ENCODE data around the gene PHAF1.

The PHAF1 gene

DNA sequence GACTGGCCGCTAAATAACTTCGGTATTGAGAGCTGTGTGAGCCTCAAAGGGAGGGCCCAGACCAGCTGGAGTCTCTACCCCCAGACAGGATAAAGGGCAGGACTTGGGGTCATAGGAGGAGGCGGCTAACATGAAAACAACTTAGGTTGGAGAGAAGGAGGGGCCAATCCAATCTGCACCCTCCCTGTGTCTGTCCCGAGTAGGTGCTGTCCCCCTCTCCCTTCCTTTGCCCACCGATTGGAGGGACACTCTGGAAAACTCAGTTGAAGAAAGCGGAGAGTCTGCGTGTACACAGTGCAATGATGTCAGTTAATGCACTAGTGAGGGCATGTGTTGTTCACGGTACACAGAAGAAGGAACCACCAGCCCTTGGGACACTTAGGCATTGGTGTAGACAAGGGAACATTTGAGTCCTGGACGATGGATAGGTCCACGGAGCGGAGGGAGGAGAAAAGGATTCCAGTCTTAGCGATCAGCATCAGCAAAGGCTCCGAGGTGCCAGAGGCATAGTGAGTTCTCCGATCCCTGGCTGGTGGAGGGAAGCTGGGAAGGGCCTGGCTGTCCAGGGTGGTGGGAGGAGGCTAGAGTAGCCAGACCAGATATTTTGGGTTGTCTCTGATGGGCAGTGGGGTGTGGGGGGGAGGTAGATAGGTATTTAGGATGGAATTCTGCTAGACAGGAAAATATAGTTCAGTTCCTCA lies 61.4 kb downstream of the PHAF1 start:
- Histone ChIP-seq H3K4me1 (peaks cover 63 to 96% (median 72%) of the 10 kb centered on the region in 10 experiments), H3K4me3 (peak overlapping the region; percentile 45 to 69 (median 57)), H4K20me1 (peaks cover 0 to 26% (median 16%) of the 10 kb centered on the region in 11 experiments; a peak in 15 of 22 replicates), H3K9me3 (replicated peaks in 1 of 11) (no peaks in the 10 kb centered on the region), H3K27ac (peak overlapping the region; percentile 58 to 88 (median 81)), H3K36me3 (peaks cover 0 to 13% (median 0%) of the 10 kb centered on the region in 11 experiments; a peak in 4 of 22 replicates), H3K27me3 (peaks cover 5 to 35% (median 30%) of the 10 kb centered on the region in 11 experiments), H3K4me2 (peak overlapping the region; percentile 75 to 99 (median 93)), H3K9ac (peak overlapping the region; percentile 64 to 84 (median 78))
- TF ChIP-seq Cebpa-rat (IDR thresholded peaks at IDR 0.05), result no peak

DNA sequence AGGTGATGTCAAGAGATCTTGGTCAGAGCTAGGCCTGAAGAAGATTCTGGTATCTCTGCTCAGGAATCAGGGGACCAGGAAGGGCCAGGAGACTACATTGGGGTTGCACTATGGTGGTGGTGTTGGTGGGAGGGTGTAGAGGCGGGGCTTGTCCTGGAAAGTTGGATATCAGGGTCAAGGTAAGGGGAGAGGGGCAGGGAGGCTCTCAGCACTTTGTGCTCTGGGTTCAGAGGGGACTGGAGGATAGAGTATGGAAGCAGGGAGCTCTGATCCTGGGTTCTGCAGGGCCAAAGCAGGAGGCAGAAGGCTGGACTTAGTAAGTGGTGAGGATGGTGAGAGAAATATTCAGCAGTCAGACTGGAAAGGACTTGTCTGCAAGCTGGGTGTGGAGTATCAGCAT lies 63.6 kb downstream of the PHAF1 start:
- no peak for TF ChIP-seq Cebpa-rat (IDR thresholded peaks at IDR 0.05)
- Histone ChIP-seq H3K27me3 (peaks cover 9 to 26% (median 21%) of the 10 kb centered on the region in 11 experiments; a peak in 21 of 22 replicates), H3K4me3 (peak overlapping the region; percentile 44 to 69 (median 58)), H3K9ac (peak overlapping the region; percentile 57 to 79 (median 67); a peak in 20 of 22 replicates), H3K4me1 (peaks cover 66 to 89% (median 80%) of the 10 kb centered on the region in 10 experiments), H4K20me1 (peaks cover 0 to 41% (median 37%) of the 10 kb centered on the region in 11 experiments; a peak in 21 of 22 replicates), H3K9me3 (replicated peaks in 1 of 11) (no peaks in the 10 kb centered on the region), H3K4me2 (peak overlapping the region; percentile 87 to 100 (median 95)), H3K27ac (peak overlapping the region in 9 of 11 experiments; percentile 45 to 73 (median 67); a peak in 16 of 22 replicates), H3K36me3 (peaks cover 0 to 30% (median 6%) of the 10 kb centered on the region in 11 experiments; a peak in 10 of 22 replicates)

DNA sequence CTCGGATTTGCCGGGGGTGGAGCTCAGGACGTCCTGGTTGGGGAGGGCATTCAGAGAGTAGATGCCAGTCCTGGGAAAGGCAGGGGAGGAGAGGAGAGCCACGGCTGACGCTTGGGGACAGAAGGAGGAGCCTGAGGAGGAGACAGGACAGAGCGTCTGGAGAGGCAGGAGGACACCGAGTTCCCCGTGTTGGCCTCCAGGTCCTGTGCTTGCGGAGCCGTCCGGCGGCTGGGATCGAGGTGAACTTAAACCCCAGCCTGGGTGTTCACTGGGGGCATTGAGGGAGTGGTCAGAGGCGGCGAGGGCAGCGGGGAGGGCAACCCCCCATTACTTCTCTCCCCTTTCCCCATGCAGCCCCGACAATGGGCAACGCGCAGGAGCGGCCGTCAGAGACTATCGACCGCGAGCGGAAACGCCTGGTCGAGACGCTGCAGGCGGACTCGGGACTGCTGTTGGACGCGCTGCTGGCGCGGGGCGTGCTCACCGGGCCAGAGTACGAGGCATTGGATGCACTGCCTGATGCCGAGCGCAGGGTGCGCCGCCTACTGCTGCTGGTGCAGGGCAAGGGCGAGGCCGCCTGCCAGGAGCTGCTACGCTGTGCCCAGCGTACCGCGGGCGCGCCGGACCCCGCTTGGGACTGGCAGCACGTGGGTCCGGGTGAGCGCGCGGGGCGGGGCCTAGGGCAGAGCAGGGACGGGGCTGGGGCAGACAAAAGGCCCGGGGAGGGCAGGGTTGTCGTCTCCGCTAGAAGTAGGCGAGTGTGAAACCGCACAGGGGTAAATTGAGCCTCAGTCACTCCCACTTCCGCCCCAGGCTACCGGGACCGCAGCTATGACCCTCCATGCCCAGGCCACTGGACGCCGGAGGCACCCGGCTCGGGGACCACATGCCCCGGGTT lies 64.3 kb downstream of the PHAF1 start:
- TF ChIP-seq Cebpa-rat (IDR thresholded peaks at IDR 0.05), result no peak
- Histone ChIP-seq H3K27ac (peak overlapping the region; percentile 18 to 73 (median 65); a peak in 21 of 22 replicates), H3K27me3 (peaks cover 14 to 26% (median 21%) of the 10 kb centered on the region in 11 experiments; a peak in 20 of 22 replicates)

DNA sequence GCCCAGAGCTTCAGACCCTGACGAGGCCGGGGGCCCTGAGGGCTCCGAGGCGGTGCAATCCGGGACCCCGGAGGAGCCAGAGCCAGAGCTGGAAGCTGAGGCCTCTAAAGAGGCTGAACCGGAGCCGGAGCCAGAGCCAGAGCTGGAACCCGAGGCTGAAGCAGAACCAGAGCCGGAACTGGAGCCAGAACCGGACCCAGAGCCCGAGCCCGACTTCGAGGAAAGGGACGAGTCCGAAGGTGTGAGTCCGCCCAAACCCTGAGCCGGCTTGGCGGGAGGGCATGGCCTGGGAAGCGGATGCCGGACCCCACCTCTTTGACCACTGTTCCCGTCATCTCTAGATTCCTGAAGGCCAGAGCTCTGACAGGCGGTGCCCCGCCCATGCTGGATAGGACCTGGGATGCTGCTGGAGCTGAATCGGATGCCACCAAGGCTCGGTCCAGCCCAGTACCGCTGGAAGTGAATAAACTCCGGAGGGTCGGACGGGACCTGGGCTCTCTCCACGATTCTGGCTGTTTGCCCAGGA lies 65.0 kb downstream of the PHAF1 start:
- Histone ChIP-seq H3K9me3 (replicated peaks in 1 of 11) (no peaks in the 10 kb centered on the region), H3K27ac (peak overlapping the region; percentile 18 to 73 (median 65); a peak in 20 of 22 replicates), H3K36me3 (peaks cover 0 to 30% (median 6%) of the 10 kb centered on the region in 11 experiments; a peak in 10 of 22 replicates), H3K27me3 (peaks cover 14 to 28% (median 21%) of the 10 kb centered on the region in 11 experiments; a peak in 20 of 22 replicates), H3K4me1 (peaks cover 62 to 90% (median 77%) of the 10 kb centered on the region in 10 experiments), H3K4me2 (peak overlapping the region; percentile 87 to 100 (median 95)), H3K4me3 (peak overlapping the region; percentile 44 to 69 (median 58)), H3K9ac (peak overlapping the region; percentile 57 to 79 (median 67)), H4K20me1 (peaks cover 11 to 54% (median 51%) of the 10 kb centered on the region in 11 experiments; a peak in 21 of 22 replicates)
- no peak for TF ChIP-seq Cebpa-rat (IDR thresholded peaks at IDR 0.05)

More for the DNA sequence above, 64.3 kb downstream of the PHAF1 start:
- peak overlapping the region; percentile 87 to 100 (median 95) for H3K4me2 ChIP-seq
- H3K9me3 ChIP-seq (replicated peaks in 1 of 11), result no peaks in the 10 kb centered on the region
- peaks cover 4 to 47% (median 45%) of the 10 kb centered on the region in 11 experiments; a peak in 21 of 22 replicates for H4K20me1 ChIP-seq
- peak overlapping the region; percentile 44 to 69 (median 58) for H3K4me3 ChIP-seq
- peaks cover 63 to 91% (median 80%) of the 10 kb centered on the region in 10 experiments for H3K4me1 ChIP-seq
- peak overlapping the region; percentile 57 to 79 (median 67) for H3K9ac ChIP-seq
- H3K36me3 ChIP-seq, result peaks cover 0 to 30% (median 6%) of the 10 kb centered on the region in 11 experiments; a peak in 10 of 22 replicates

DNA sequence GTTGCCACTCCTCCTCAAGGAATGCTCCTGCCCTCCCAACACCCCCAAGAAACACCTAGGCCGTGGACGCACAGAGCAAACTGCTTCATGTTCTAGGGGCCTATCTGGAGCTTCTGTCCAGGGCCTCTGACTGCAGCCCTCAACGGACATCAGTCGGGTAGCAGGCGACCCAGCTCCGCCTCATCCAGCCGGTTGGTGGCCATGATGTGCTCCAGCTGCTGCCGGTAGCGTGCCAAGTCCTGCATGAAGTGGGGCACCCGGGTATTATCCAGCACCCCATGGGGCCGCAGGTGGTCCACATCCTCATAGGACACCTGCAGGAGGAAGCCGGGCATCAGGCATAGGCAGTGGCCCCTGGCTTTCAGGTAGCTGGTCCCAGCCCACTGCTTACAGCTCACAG lies 66.9 kb downstream of the PHAF1 start:
- Histone ChIP-seq H3K9ac (no peak overlapping the region; a peak in 1 of 22 replicates), H3K27ac (no peak overlapping the region)
- no peak for TF ChIP-seq Cebpa-rat (IDR thresholded peaks at IDR 0.05)

DNA sequence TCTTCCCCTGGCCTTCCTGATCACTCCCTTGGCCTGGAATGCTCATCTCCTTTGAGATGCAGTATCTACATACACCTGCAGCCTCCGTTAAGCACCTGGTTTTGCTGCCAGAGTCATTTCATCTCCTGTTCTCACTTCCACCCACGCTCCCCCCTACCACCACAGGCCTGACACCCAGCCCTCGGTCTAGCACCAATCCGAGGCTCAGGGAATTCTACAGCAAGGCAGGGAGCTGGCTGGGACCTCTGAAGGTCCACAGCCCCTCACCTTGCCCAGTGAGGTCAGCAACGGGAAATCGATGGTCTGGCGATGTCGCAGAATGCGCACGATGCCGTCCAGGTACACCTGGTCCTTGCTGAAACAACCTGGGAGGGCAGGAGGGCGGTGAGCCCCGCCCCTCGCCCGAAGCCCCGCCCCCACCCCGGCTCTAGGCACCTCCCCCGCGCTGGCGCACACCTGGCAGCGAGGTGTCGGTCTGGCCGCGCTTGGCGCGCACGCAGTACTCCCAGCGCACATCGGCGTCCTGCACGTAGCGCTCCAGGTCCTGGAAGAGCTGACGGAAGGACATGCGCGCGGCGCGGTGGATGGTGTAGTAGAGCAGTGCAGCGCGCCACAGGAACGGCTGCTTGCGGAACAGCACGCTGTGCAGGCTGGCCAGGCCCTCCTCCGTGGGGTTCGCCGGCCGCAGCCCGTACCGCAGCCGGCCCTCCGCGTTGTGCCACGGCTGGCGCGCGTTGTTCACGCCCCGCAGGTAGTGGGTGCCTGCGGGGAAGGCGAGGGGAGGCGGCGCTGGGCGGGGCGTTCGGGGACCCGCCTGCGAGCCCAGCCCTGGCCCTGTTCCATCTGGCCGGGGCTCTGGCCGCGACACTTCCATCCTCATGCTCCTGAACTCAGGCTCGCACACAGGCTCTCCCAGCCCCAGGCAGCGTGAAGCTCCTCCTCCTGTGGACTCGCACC lies 68.3 kb downstream of the PHAF1 start:
- Histone ChIP-seq H3K4me1 (peaks cover 66 to 93% (median 79%) of the 10 kb centered on the region in 10 experiments), H3K9me3 (replicated peaks in 1 of 11) (no peaks in the 10 kb centered on the region), H3K4me2 (peak overlapping the region; percentile 75 to 88 (median 81)), H3K9ac (peak overlapping the region in 3 of 11 experiments; percentile 19 to 48 (median 33); a peak in 2 of 22 replicates), H3K27me3 (peaks cover 14 to 28% (median 21%) of the 10 kb centered on the region in 11 experiments; a peak in 20 of 22 replicates), H3K27ac (no peak overlapping the region), H3K36me3 (peaks cover 0 to 30% (median 9%) of the 10 kb centered on the region in 11 experiments; a peak in 10 of 22 replicates), H3K4me3 (peak overlapping the region in 7 of 10 experiments; percentile 1 to 52 (median 29); a peak in 6 of 20 replicates), H4K20me1 (peaks cover 22 to 87% (median 71%) of the 10 kb centered on the region in 11 experiments; a peak in 21 of 22 replicates)
- no peak for TF ChIP-seq Cebpa-rat (IDR thresholded peaks at IDR 0.05)

More for the DNA sequence above, 66.9 kb downstream of the PHAF1 start:
- peaks cover 14 to 28% (median 21%) of the 10 kb centered on the region in 11 experiments; a peak in 20 of 22 replicates for H3K27me3 ChIP-seq
- H3K4me1 ChIP-seq, result peaks cover 62 to 93% (median 79%) of the 10 kb centered on the region in 10 experiments
- H4K20me1 ChIP-seq, result peaks cover 22 to 73% (median 70%) of the 10 kb centered on the region in 11 experiments; a peak in 21 of 22 replicates
- H3K9me3 ChIP-seq (replicated peaks in 1 of 11), result no peaks in the 10 kb centered on the region
- peaks cover 0 to 30% (median 9%) of the 10 kb centered on the region in 11 experiments; a peak in 10 of 22 replicates for H3K36me3 ChIP-seq
- H3K4me2 ChIP-seq, result 0 out of 22 replicates have a peak overlapping the region, but pooled peaks of 3 of the 11 experiments have one; percentile 15 to 95 (median 92)
- H3K4me3 ChIP-seq, result no peak overlapping the region

Measured in BLaER1 treated with 17β-estradiol and CSF1 and Interleukin-3, amounts not matched to agents 10 nM and 100 nM (cell line).